Measurements from ENCODE around the gene COPS2.
"Not testable (repeated sequence)": the region's sequence is repeated elsewhere in the genome, so short reads cannot be mapped to it uniquely, and the experiment has no call there.

The COPS2 gene

GRCh38 chr15:49075881-49076280 lies 79.5 kb downstream of the COPS2 start:
- peak; percentile 18 for DNase-seq (ENCODE audit: low read depth)
- TF ChIP-seq CTCF (conservative IDR thresholded peaks at IDR 0.05; ENCODE audit: low read length), result no peak
- no peak overlapping the region for H3K4me3 ChIP-seq (ENCODE audit: low read length)

GRCh38 chr15:49074589-49075287 lies 80.7 kb downstream of the COPS2 start:
- H3K4me3 ChIP-seq (ENCODE audit: low read length); DNase-seq (ENCODE audit: low read depth): not testable (repeated sequence)

All from AG10803 (cell line).